ENCODE data around the gene TMBIM6. TPM values are rescaled to one million over a fixed set of nuclear protein-coding genes. Genes with fewer than 3 reads are reported as not detected.

TMBIM6 gene
- total RNA-seq, 1 donor from 2014 or later: 370 TPM

DNA sequence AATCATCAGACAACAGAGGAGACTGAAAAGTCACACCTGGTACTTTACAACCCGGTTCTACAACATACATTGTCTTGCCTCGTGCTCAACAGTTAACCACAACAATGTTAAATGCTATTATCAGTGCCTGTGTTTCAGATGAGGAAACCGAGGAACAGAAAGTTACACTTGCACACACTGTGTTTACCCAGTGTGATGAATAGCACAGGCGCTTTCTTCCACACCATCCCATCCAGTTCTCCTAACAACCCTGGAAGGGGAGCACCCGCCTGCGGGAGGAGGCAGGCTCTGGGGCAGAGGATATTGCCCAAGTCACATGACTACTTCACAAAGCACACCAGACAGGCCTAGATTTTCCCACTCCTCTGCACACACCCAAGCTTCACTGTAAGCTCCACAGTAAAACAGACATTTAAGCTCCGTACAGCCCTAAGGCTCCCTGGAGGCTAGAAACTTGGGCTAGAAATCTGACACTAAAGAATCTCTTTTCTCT, 65.0 kb downstream of the TMBIM6 start:
- Mint-ChIP-seq H3K27ac (ENCODE audit: unreplicated experiment) (no peak overlapping the region), H3K36me3 (ENCODE audit: low read depth) (peaks cover 2% of the 10 kb centered on the region), H3K4me3 (no peak overlapping the region), H3K27me3 (ENCODE audit: low read depth) (no peaks in the 10 kb centered on the region), H3K4me1 (peaks cover 48% of the 10 kb centered on the region), H3K9me3 (no peaks in the 10 kb centered on the region)
- no peak for DNase-seq (ENCODE audit: low read depth, low spot score)
- TF ChIP-seq CTCF (conservative IDR thresholded peaks at IDR 0.05): no peak

DNA sequence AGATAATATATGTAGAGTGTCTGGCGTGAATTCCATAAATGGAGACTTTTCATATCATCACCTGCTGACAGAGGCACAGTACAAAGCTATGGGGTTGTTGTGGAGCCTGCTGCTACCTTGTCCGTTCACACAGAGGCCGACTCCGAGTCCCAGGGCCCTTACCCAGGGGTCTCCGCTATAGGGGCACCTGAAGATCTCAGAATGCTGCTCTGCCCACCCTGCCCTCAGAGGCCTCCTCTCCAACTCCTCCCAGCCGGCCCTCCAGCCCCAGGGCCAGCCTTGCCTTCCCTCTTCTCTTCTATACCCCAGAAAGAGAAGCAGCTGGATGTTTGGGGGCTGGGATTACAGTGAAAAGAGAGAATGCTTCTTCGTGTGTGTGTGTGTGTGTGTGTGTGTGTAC, 65.5 kb downstream of the TMBIM6 start:
- Mint-ChIP-seq H3K4me3 (no peak overlapping the region), H3K27me3 (ENCODE audit: low read depth) (no peaks in the 10 kb centered on the region), H3K4me1 (peaks cover 53% of the 10 kb centered on the region), H3K27ac (ENCODE audit: unreplicated experiment) (peak overlapping the region; percentile 48), H3K9me3 (no peaks in the 10 kb centered on the region), H3K36me3 (ENCODE audit: low read depth) (peaks cover 2% of the 10 kb centered on the region)
- DNase-seq (ENCODE audit: low read depth, low spot score): no peak
- no peak for TF ChIP-seq CTCF (conservative IDR thresholded peaks at IDR 0.05)

- DNase-seq (ENCODE audit: low read depth, low spot score): no peak
- TF ChIP-seq CTCF (conservative IDR thresholded peaks at IDR 0.05): no peak
- peaks cover under 1% of the 10 kb centered on the region for H3K36me3 Mint-ChIP-seq (ENCODE audit: low read depth)
- H3K27me3 Mint-ChIP-seq (ENCODE audit: low read depth): no peaks in the 10 kb centered on the region
- peak overlapping the region; percentile 28 for H3K4me3 Mint-ChIP-seq
- H3K4me1 Mint-ChIP-seq: peaks cover 58% of the 10 kb centered on the region
- peak overlapping the region; percentile 97 for H3K27ac Mint-ChIP-seq (ENCODE audit: unreplicated experiment)
- no peaks in the 10 kb centered on the region for H3K9me3 Mint-ChIP-seq
Observed at GRCh38 chr12:49807991-49808580, 66.7 kb downstream of the TMBIM6 start.

- peak overlapping the region; percentile 97 for H3K27ac Mint-ChIP-seq (ENCODE audit: unreplicated experiment)
- DNase-seq (ENCODE audit: low read depth, low spot score): peak; percentile 41
- no peaks in the 10 kb centered on the region for H3K36me3 Mint-ChIP-seq (ENCODE audit: low read depth)
- peak overlapping the region; percentile 60 for H3K4me3 Mint-ChIP-seq
- peaks cover 58% of the 10 kb centered on the region for H3K4me1 Mint-ChIP-seq
- H3K27me3 Mint-ChIP-seq (ENCODE audit: low read depth): no peaks in the 10 kb centered on the region
- no peaks in the 10 kb centered on the region for H3K9me3 Mint-ChIP-seq
- no peak for TF ChIP-seq CTCF (conservative IDR thresholded peaks at IDR 0.05)
Observed at GRCh38 chr12:49808686-49809380, 67.5 kb downstream of the TMBIM6 start.

- Mint-ChIP-seq H3K27me3 (ENCODE audit: low read depth) (no peaks in the 10 kb centered on the region), H3K4me3 (peak overlapping the region; percentile 60), H3K27ac (ENCODE audit: unreplicated experiment) (peak overlapping the region; percentile 97), H3K4me1 (peaks cover 58% of the 10 kb centered on the region), H3K36me3 (ENCODE audit: low read depth) (no peaks in the 10 kb centered on the region), H3K9me3 (no peaks in the 10 kb centered on the region)
- DNase-seq (ENCODE audit: low read depth, low spot score): no peak
- TF ChIP-seq CTCF (conservative IDR thresholded peaks at IDR 0.05): no peak
Observed at GRCh38 chr12:49809381-49809905, 68.1 kb downstream of the TMBIM6 start.

All from neural crest cell (in vitro differentiated cells).